Naive thymus-derived CD4-positive, alpha-beta T cell (primary cell): ENCODE results near the gene MAMSTR. TPM values are rescaled to one million over a fixed set of nuclear protein-coding genes. Genes with fewer than 3 reads are reported as not detected.

ENCODE experiments used
- ATAC-seq: fragments of 150-1000 bp; cut with Tn5 transposase; 2 replicates; pipeline ENCODE4 v1.10.0; 2021; ENCODE audit warnings: mild to moderate bottlenecking, moderate library complexity
- CTCF ChIA-PET: fragments of 350-600 bp; sonication (Branson Sonifier 250); formaldehyde crosslinking; loops from one replicate; lab custom pipeline; 2021; ENCODE audit warnings: antibody characterized with exemption; lab: Charles Lee
- POLR2A ChIA-PET: fragments of 350-600 bp; sonication (Branson Sonifier 250); formaldehyde crosslinking; loops from one replicate; lab custom pipeline; 2021; ENCODE audit warnings: antibody characterized with exemption, inconsistent platforms; lab: Charles Lee
- DNase-seq, 9 donors: peaks; one replicate each; pipeline versions ENCODE4 v3.0.0 to v3.0.0-alpha.2; 2020 to 2022; ENCODE audit warnings: mixed read lengths in 1 of 9
- H3K27ac ChIP-seq: one replicate; pipeline ENCODE4 v1.7.0; 2013; ENCODE audit warnings: mild to moderate bottlenecking, low read depth, low read length, moderate library complexity
- H3K27me3 ChIP-seq, 2 donors: one replicate each; pipeline ENCODE4 v1.7.0; 2013; ENCODE audit warnings: low read length in 2 of 2, mild to moderate bottlenecking in 2 of 2, moderate library complexity in 2 of 2; ENCODE audit not compliant: control insufficient read depth in 2 of 2, insufficient read depth in 2 of 2
- H3K36me3 ChIP-seq, 3 experiments: 1 replicate in 2 of 3; 2 replicates in 1 of 3; pipeline ENCODE4 v1.7.0; 2013; ENCODE audit warnings: low read length in 3 of 3, mild to moderate bottlenecking in 3 of 3, moderate library complexity in 1 of 3; ENCODE audit not compliant: insufficient read depth in 3 of 3, control insufficient read depth in 2 of 3
- H3K4me1 ChIP-seq, 2 donors: one replicate each; pipeline ENCODE4 v1.7.0; 2013; ENCODE audit warnings: low read length in 2 of 2, mild to moderate bottlenecking in 2 of 2, moderate library complexity in 1 of 2; ENCODE audit not compliant: control insufficient read depth in 2 of 2, insufficient read depth in 2 of 2
- H3K4me3 ChIP-seq: 2 replicates; pipeline ENCODE4 v1.7.0; 2013; ENCODE audit warnings: mild to moderate bottlenecking, low read length
- H3K9me3 ChIP-seq, 3 experiments: 1 replicate in 2 of 3; 2 replicates in 1 of 3; pipeline ENCODE4 v1.7.0; 2013; ENCODE audit warnings: low read length in 3 of 3; ENCODE audit not compliant: control insufficient read depth in 2 of 3
- H3K27ac Mint-ChIP-seq, 9 donors: one replicate each; pipeline ENCODE4 v1.8.0; 2020 to 2022; ENCODE audit warnings: mixed read lengths in 9 of 9, mild to moderate bottlenecking in 8 of 9, moderate library complexity in 5 of 9, inconsistent platforms in 2 of 9
- H3K27me3 Mint-ChIP-seq, 5 donors: one replicate each; pipeline ENCODE4 v1.8.0; 2021 to 2022; ENCODE audit warnings: mixed read lengths in 5 of 5, mild to moderate bottlenecking in 1 of 5
- H3K36me3 Mint-ChIP-seq, 5 donors: one replicate each; pipeline ENCODE4 v1.8.0; 2020 to 2022; ENCODE audit warnings: mixed read lengths in 5 of 5, mild to moderate bottlenecking in 3 of 5, inconsistent platforms in 1 of 5
- H3K4me1 Mint-ChIP-seq, 7 donors: one replicate each; pipeline ENCODE4 v1.8.0; 2020 to 2022; ENCODE audit warnings: mixed read lengths in 7 of 7, mild to moderate bottlenecking in 3 of 7, inconsistent platforms in 1 of 7
- H3K4me3 Mint-ChIP-seq, 10 donors: one replicate each; pipeline ENCODE4 v1.8.0; 2020 to 2022; ENCODE audit warnings: mild to moderate bottlenecking in 10 of 10, mixed read lengths in 10 of 10, moderate library complexity in 6 of 10, inconsistent platforms in 2 of 10
- H3K9me3 Mint-ChIP-seq, 11 donors: one replicate each; pipeline ENCODE4 v1.8.0; 2020 to 2022; ENCODE audit warnings: mixed read lengths in 11 of 11, mild to moderate bottlenecking in 4 of 11, inconsistent platforms in 1 of 11, moderate library complexity in 1 of 11
- intact Hi-C, 2 donors: fragments of 100-400 bp; cut with micrococcal nuclease; formaldehyde crosslinking; loops; one replicate each; pipeline ENCODE4 v1.15.1; 2023
- polyA plus RNA-seq, 2 donors: library from polyadenylated mRNA; unstranded; fragments of 300-500 nt; fragmentation: Illumina TruSeq; gene quantifications; one replicate each; pipeline ENCODE4 v1.2.3, GENCODE V29; 2021
- total RNA-seq, 6 experiments: library from RNA in 5 of 6; stranded (reverse) in 5 of 6; gene quantifications; 1 replicate in 5 of 6; 2 replicates in 1 of 6; pipeline ENCODE4 v1.2.3 and lab custom pipeline; 2021 to 2026

Gene MAMSTR
- total and polyA plus RNA-seq, 7 experiments from 2014 or later, result 0.25 to 2.1 (median 0.87) TPM

GRCh38 chr19:48676887-48677286 is 42.6 kb downstream of the MAMSTR start:
- Histone ChIP-seq H3K27ac (no peak overlapping the region), H3K4me1 (peaks cover 6 to 7% of the 10 kb centered on the region in 2 donors), H3K4me3 (no peak overlapping the region), H3K36me3 (no peaks in the 10 kb centered on the region), H3K27me3 (no peaks in the 10 kb centered on the region), H3K9me3 (no peaks in the 10 kb centered on the region)
- H3K9me3 Mint-ChIP-seq, result no peaks in the 10 kb centered on the region
- H3K27ac Mint-ChIP-seq, result no peak overlapping the region
- intact Hi-C loops, result loop anchor here in 1 of 2 donors (5.0 kb wide), 1 partner anchor 40 kb away; the partner anchor contains the start of gene DBP
- ATAC-seq (no peak), DNase-seq (no peak)
- H3K4me3 Mint-ChIP-seq, result no peak overlapping the region
- no peaks in the 10 kb centered on the region for H3K27me3 Mint-ChIP-seq
- POLR2A ChIA-PET, result interaction anchor here (1.9 to 2.2 kb wide), 2 partner anchors 39 to 61 kb away, joined by 5 to 6 read pairs; no protein-coding TSS in a partner anchor
- H3K36me3 Mint-ChIP-seq, result no peaks in the 10 kb centered on the region
- peaks cover 3 to 8% (median 7%) of the 10 kb centered on the region in 7 donors for H3K4me1 Mint-ChIP-seq
- CTCF ChIA-PET, result interaction anchor here (5.3 kb wide), 1 partner anchor 31 kb away, joined by 43 read pairs; the partner anchor contains the start of gene CA11

- ChIA-PET CTCF (interaction anchor here (1.2 to 5.3 kb wide), 2 partner anchors 23 to 31 kb away, joined by 4 to 43 read pairs; partner anchors contain the start of gene CA11), POLR2A (interaction anchor here (1.9 to 3.1 kb wide), 3 partner anchors 31 to 62 kb away, joined by 5 to 14 read pairs (median 6); partner anchors contain the start of gene CA11)
- no peaks in the 10 kb centered on the region for H3K9me3 Mint-ChIP-seq
- H3K27me3 Mint-ChIP-seq, result no peaks in the 10 kb centered on the region
- H3K4me3 ChIP-seq, result no peak overlapping the region
- no peaks in the 10 kb centered on the region for H3K36me3 ChIP-seq
- no peaks in the 10 kb centered on the region for H3K27me3 ChIP-seq
- no peak overlapping the region for H3K27ac ChIP-seq
- peaks cover 6 to 7% of the 10 kb centered on the region in 2 donors for H3K4me1 ChIP-seq
- ATAC-seq (no peak), DNase-seq (no peak)
- peaks cover 3 to 8% (median 7%) of the 10 kb centered on the region in 7 donors for H3K4me1 Mint-ChIP-seq
- H3K27ac Mint-ChIP-seq, result no peak overlapping the region
- intact Hi-C loops, result loop anchor here in 1 of 2 donors (5.0 kb wide), 1 partner anchor 39 kb away; the partner anchor contains the start of gene DBP
- no peak overlapping the region for H3K4me3 Mint-ChIP-seq
- no peaks in the 10 kb centered on the region for H3K9me3 ChIP-seq
- H3K36me3 Mint-ChIP-seq, result no peaks in the 10 kb centered on the region
Measured at GRCh38 chr19:48676487-48676886, 43.0 kb downstream of the MAMSTR start.

GRCh38 chr19:48674921-48675824 is 44.4 kb downstream of the MAMSTR start:
- peak; percentile 57 to 81 (median 72) for DNase-seq
- Histone ChIP-seq H3K27ac (no peak overlapping the region), H3K4me3 (no peak overlapping the region), H3K36me3 (no peaks in the 10 kb centered on the region), H3K27me3 (no peaks in the 10 kb centered on the region), H3K9me3 (no peaks in the 10 kb centered on the region), H3K4me1 (peaks cover 6 to 7% of the 10 kb centered on the region in 2 donors)
- H3K4me3 Mint-ChIP-seq, result peak overlapping the region in 1 of 10 donors; percentile 47
- no peaks in the 10 kb centered on the region for H3K9me3 Mint-ChIP-seq
- no peaks in the 10 kb centered on the region for H3K27me3 Mint-ChIP-seq
- H3K36me3 Mint-ChIP-seq, result no peaks in the 10 kb centered on the region
- intact Hi-C loops, result loop anchor here (1.0 to 5.0 kb wide), 8 partner anchors 14 to 169 kb away; partner anchors contain the start of genes CA11 (in 2 of the 2), DBP (in 1 of the 2), RPL18 (in 1 of the 2) and SPHK2 (in 1 of the 2)
- peak overlapping the region in 7 of 9 donors; percentile 11 to 79 (median 49) for H3K27ac Mint-ChIP-seq
- H3K4me1 Mint-ChIP-seq, result peaks cover 3 to 8% (median 7%) of the 10 kb centered on the region in 7 donors
- peak; percentile 94 for ATAC-seq
- ChIA-PET CTCF (interaction anchor here (0.6 to 5.3 kb wide), 9 partner anchors 10 to 509 kb away, joined by 3 to 43 read pairs (median 4); partner anchors contain the start of gene CA11), POLR2A (interaction anchor here (0.7 to 3.1 kb wide), 7 partner anchors 10 to 72 kb away, joined by 3 to 14 read pairs (median 3); partner anchors contain the start of genes CA11, IZUMO1 and SPHK2)

- H3K27me3 ChIP-seq, result no peaks in the 10 kb centered on the region
- H3K36me3 ChIP-seq, result no peaks in the 10 kb centered on the region
- Mint-ChIP-seq H3K27me3 (no peaks in the 10 kb centered on the region), H3K27ac (no peak overlapping the region), H3K4me3 (no peak overlapping the region), H3K4me1 (peaks cover 6 to 8% (median 8%) of the 10 kb centered on the region in 7 donors), H3K36me3 (peaks cover 0 to 5% (median 0%) of the 10 kb centered on the region in 5 donors), H3K9me3 (peaks cover 0 to 7% (median 0%) of the 10 kb centered on the region in 11 donors)
- H3K4me3 ChIP-seq, result no peak overlapping the region
- no peak for ATAC-seq
- H3K9me3 ChIP-seq, result no peaks in the 10 kb centered on the region
- H3K4me1 ChIP-seq, result peaks cover 6 to 7% of the 10 kb centered on the region in 2 donors
- ChIA-PET CTCF (interaction anchor here (0.6 to 5.3 kb wide), 7 partner anchors 10 to 509 kb away, joined by 3 to 43 read pairs (median 4); partner anchors contain the start of gene CA11), POLR2A (interaction anchor here (1.1 to 3.1 kb wide), 4 partner anchors 17 to 73 kb away, joined by 3 to 14 read pairs (median 3); partner anchors contain the start of genes CA11 and IZUMO1)
- DNase-seq, result no peak
- no peak overlapping the region for H3K27ac ChIP-seq
- intact Hi-C loops, result loop anchor here in 1 of 2 donors (2.0 kb wide), 2 partner anchors 14 to 56 kb away; partner anchors contain the start of genes RPL18 and SPHK2
Measured at GRCh38 chr19:48674216-48674809, 45.2 kb downstream of the MAMSTR start.

GRCh38 chr19:48673436-48674100 is 46.0 kb downstream of the MAMSTR start:
- no peak overlapping the region for H3K4me3 Mint-ChIP-seq
- H3K27ac ChIP-seq, result no peak overlapping the region
- H3K4me1 Mint-ChIP-seq, result peaks cover 6 to 8% (median 8%) of the 10 kb centered on the region in 7 donors
- no peaks in the 10 kb centered on the region for H3K27me3 Mint-ChIP-seq
- no peak overlapping the region for H3K4me3 ChIP-seq
- H3K36me3 Mint-ChIP-seq, result peaks cover 0 to 5% (median 0%) of the 10 kb centered on the region in 5 donors
- no peaks in the 10 kb centered on the region for H3K36me3 ChIP-seq
- ATAC-seq, result no peak
- CTCF ChIA-PET, result interaction anchor here (0.7 to 5.3 kb wide), 3 partner anchors 19 to 28 kb away, joined by 4 to 43 read pairs (median 8); partner anchors contain the start of genes CA11 and FUT2
- intact Hi-C loops, result loop anchor here in 1 of 2 donors (2.0 kb wide), 2 partner anchors 13 to 55 kb away; partner anchors contain the start of genes RPL18 and SPHK2
- POLR2A ChIA-PET, result interaction anchor here (1.1 to 3.1 kb wide), 3 partner anchors 28 to 74 kb away, joined by 3 to 14 read pairs (median 3); partner anchors contain the start of genes CA11 and IZUMO1
- no peak for DNase-seq
- no peaks in the 10 kb centered on the region for H3K9me3 ChIP-seq
- peaks cover 6 to 7% of the 10 kb centered on the region in 2 donors for H3K4me1 ChIP-seq
- H3K9me3 Mint-ChIP-seq, result peaks cover 0 to 11% (median 0%) of the 10 kb centered on the region in 11 donors
- no peaks in the 10 kb centered on the region for H3K27me3 ChIP-seq
- no peak overlapping the region for H3K27ac Mint-ChIP-seq
